Measurements from ENCODE around the gene HOXB3.

DNA sequence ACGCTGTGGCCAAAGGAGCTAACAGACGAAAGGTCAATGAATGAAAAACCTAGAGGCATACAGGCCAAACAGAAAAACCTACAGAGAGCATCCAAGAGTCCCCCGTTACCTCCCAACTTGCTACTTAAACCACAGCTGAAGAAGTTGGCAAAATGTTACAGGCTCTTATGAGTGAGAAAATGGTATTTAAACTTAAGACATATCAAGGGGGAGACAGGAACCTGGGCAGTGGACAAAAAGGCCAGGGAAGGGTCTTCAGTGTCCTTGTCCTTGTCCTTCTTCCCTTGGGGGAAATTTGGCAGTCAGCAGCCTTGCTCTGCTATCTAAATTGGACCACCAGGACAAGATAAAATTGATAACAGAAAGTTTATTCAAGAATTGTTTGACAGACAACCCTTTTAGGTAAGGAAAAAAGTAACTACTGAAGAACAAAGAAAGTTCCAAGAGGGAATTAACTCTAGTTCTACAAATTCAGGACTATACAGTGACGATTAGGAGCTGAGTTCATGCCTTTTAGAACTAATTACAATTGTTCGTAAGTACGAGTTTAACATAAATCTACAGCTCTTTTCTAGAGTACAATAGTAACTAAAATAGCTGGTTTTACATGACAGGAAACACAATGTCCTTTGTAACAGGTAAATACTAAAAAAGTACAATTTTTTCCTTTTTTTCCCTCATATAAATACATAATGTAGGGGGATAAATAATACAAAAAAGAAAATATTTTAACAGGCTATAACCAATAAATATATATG lies 41.3 kb downstream of the HOXB3 start:
- TF ChIP-seq, protein P1, sequence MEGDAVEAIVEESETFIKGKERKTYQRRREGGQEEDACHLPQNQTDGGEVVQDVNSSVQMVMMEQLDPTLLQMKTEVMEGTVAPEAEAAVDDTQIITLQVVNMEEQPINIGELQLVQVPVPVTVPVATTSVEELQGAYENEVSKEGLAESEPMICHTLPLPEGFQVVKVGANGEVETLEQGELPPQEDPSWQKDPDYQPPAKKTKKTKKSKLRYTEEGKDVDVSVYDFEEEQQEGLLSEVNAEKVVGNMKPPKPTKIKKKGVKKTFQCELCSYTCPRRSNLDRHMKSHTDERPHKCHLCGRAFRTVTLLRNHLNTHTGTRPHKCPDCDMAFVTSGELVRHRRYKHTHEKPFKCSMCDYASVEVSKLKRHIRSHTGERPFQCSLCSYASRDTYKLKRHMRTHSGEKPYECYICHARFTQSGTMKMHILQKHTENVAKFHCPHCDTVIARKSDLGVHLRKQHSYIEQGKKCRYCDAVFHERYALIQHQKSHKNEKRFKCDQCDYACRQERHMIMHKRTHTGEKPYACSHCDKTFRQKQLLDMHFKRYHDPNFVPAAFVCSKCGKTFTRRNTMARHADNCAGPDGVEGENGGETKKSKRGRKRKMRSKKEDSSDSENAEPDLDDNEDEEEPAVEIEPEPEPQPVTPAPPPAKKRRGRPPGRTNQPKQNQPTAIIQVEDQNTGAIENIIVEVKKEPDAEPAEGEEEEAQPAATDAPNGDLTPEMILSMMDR (optimal IDR thresholded peaks at IDR 0.05 in 1 of 3, IDR thresholded peaks at IDR 0.05 in 1 of 3, conservative IDR thresholded peaks at IDR 0.05 in 1 of 3; ENCODE audit: extremely low read depth in 1 of 3, insufficient read depth in 2 of 3, low read length in 3 of 3), result no peak
- no peak for TF ChIP-seq EZH2 (IDR thresholded peaks at IDR 0.05; ENCODE audit: low read length)
